GM12878 (cell line): ENCODE measurements around the gene SF1. TPM values are rescaled to one million over a fixed set of nuclear protein-coding genes. Genes with fewer than 3 reads are reported as not detected.

ENCODE experiments used
- CHD2 ChIP-seq: IDR thresholded peaks from 2 replicates; pipeline ENCODE4 v1.6.1; 2011; ENCODE audit warnings: low read depth, low read length, improper control_type of control experiment, borderline replicate concordance
- CREM ChIP-seq: IDR thresholded peaks from 2 replicates; pipeline ENCODE4 v1.6.1; 2014; ENCODE audit warnings: antibody characterized with exemption, low read depth
- CUX1 ChIP-seq: IDR thresholded peaks from 2 replicates; pipeline ENCODE4 v1.6.1; 2012; ENCODE audit warnings: improper control_type of control experiment, low read depth, low read length; ENCODE audit not compliant: insufficient replicate concordance
- HDGF ChIP-seq: fragments of 450-650 bp; IDR thresholded peaks from 2 replicates; pipeline ENCODE4 v1.6.1; 2016; ENCODE audit warnings: antibody characterized with exemption
- IKZF1 ChIP-seq: fragments of 450-650 bp; conservative IDR thresholded peaks from 2 replicates; pipeline ENCODE4 v1.6.1; 2017; ENCODE audit warnings: antibody characterized with exemption, mild to moderate bottlenecking
- KLF5 ChIP-seq: fragments of 450-650 bp; IDR thresholded peaks from 2 replicates; pipeline ENCODE4 v1.6.1; 2014; ENCODE audit warnings: mild to moderate bottlenecking; ENCODE audit not compliant: partially characterized antibody
- LARP7 ChIP-seq: fragments of 450-650 bp; IDR thresholded peaks from 2 replicates; pipeline ENCODE4 v1.6.1; 2017; ENCODE audit warnings: mild to moderate bottlenecking
- MTA3 ChIP-seq: IDR thresholded peaks from 2 replicates; pipeline ENCODE4 v1.6.1; 2012; ENCODE audit warnings: low read length, inconsistent platforms, borderline replicate concordance
- MXI1 ChIP-seq: fragments of 150-350 bp; IDR thresholded peaks from 2 replicates; pipeline ENCODE4 v1.6.1; 2011; ENCODE audit warnings: low read depth, mild to moderate bottlenecking, inconsistent platforms, low read length, improper control_type of control experiment
- MYC ChIP-seq: IDR thresholded peaks from 2 replicates; pipeline ENCODE4 v1.6.1; 2011; ENCODE audit warnings: mild to moderate bottlenecking, low read length, moderate library complexity, inconsistent platforms; ENCODE audit not compliant: insufficient read depth, insufficient replicate concordance, insufficient read length, severe bottlenecking
- PAX8 ChIP-seq: fragments of 450-650 bp; IDR thresholded peaks from 2 replicates; pipeline ENCODE4 v1.6.1; 2017; ENCODE audit warnings: mild to moderate bottlenecking, moderate library complexity
- PKNOX1 ChIP-seq: fragments of 450-650 bp; IDR thresholded peaks from 2 replicates; pipeline ENCODE4 v1.6.1; 2016; ENCODE audit warnings: mild to moderate bottlenecking
- PML ChIP-seq: IDR thresholded peaks from 2 replicates; pipeline ENCODE4 v1.6.1; 2012; ENCODE audit warnings: low read length, inconsistent platforms
- POLR2AphosphoS5 ChIP-seq: IDR thresholded peaks from 2 replicates; pipeline ENCODE4 v1.6.1; 2011; ENCODE audit warnings: mild to moderate bottlenecking, low read length, inconsistent platforms
- POU2F2 ChIP-seq: IDR thresholded peaks from 3 replicates; pipeline ENCODE4 v1.6.1; 2011; ENCODE audit warnings: low read depth, mild to moderate bottlenecking, low read length, borderline replicate concordance
- SIN3A ChIP-seq: IDR thresholded peaks from 2 replicates; pipeline ENCODE4 v1.6.1; 2012; ENCODE audit warnings: low read depth, low read length, improper control_type of control experiment
- SMARCA5 ChIP-seq: fragments of 450-650 bp; IDR thresholded peaks from 2 replicates; pipeline ENCODE4 v1.6.1; 2017; ENCODE audit warnings: mild to moderate bottlenecking
- SREBF2 ChIP-seq: IDR thresholded peaks from 2 replicates; pipeline ENCODE4 v1.6.1; 2012; ENCODE audit warnings: mild to moderate bottlenecking, low read length
- USF1 ChIP-seq: IDR thresholded peaks from 2 replicates; pipeline ENCODE4 v1.6.1; 2011; ENCODE audit warnings: borderline replicate concordance, low read depth, mild to moderate bottlenecking, moderate library complexity, mixed read lengths, low read length; ENCODE audit not compliant: insufficient read depth; ENCODE audit errors: extremely low read length
- YBX1 ChIP-seq: fragments of 450-650 bp; IDR thresholded peaks from 2 replicates; pipeline ENCODE4 v1.6.1; 2016; ENCODE audit warnings: antibody characterized with exemption
- ZBTB4 ChIP-seq: fragments of 450-650 bp; formaldehyde crosslinking; IDR thresholded peaks from 2 replicates; pipeline ENCODE4 v1.4.0; 2022; ENCODE audit warnings: mild to moderate bottlenecking, moderate library complexity
- polyA plus RNA-seq, 11 experiments: library from polyadenylated mRNA; depleted of rRNA in 4 of 11; unstranded in 6 of 11; stranded (reverse) in 5 of 11; fragments of >200 nt; fragmentation: Nextera tagmentation in 4 of 11; fragmentation: Illumina TruSeq in 1 of 11; extraction: Ambion mirVana in 4 of 11; extraction: Trizol in 1 of 11; gene quantifications; 1 replicate in 1 of 11; 2 replicates in 10 of 11; pipeline versions ENCODE4 v1.2.1 to v1.2.3, GENCODE V29; 2011 to 2016; ENCODE audit warnings: inconsistent platforms in 2 of 11, missing spikeins in 2 of 11, low read depth in 1 of 11
- total RNA-seq, 4 experiments: library from RNA; depleted of rRNA in 3 of 4; stranded (reverse); fragments of >200 nt in 3 of 4; fragmentation: Illumina TruSeq in 1 of 4; extraction: Trizol in 1 of 4; gene quantifications; 2 replicates each; pipeline versions ENCODE4 v1.2.1 to v1.2.3, GENCODE V29; 2013 to 2021

SF1 gene
- total and polyA plus RNA-seq, 10 of the 15 experiments (the other 5 are each of a cell fraction or from before 2014, with no cell fraction given): 13.6 to 337 (median 103) TPM

GRCh38 chr11:64802370-64803157, 24.2 kb upstream of the SF1 start (continued):
- TF ChIP-seq ZBTB4 (CRISPR knock-in tag): no peak
- peak; percentile 33 for TF ChIP-seq IKZF1
- no peak for TF ChIP-seq CHD2
- no peak for TF ChIP-seq SREBF2
- no peak for TF ChIP-seq HDGF
- no peak for TF ChIP-seq USF1
- TF ChIP-seq MTA3: no peak
- peak; percentile 31; the same call in 1 of the 2 replicates for TF ChIP-seq LARP7
- no peak for TF ChIP-seq MXI1
- TF ChIP-seq CREM: peak; percentile 42; the same call in 1 of the 2 replicates
- no peak for TF ChIP-seq CUX1
- no peak for TF ChIP-seq PML
- TF ChIP-seq MYC: peak; percentile 37
- TF ChIP-seq KLF5: no peak
- TF ChIP-seq PAX8: no peak
- no peak for TF ChIP-seq POLR2AphosphoS5
- TF ChIP-seq SIN3A: no peak
- no peak for TF ChIP-seq YBX1
- no peak for TF ChIP-seq PKNOX1
- no peak for TF ChIP-seq POU2F2
- peak; percentile 93 for TF ChIP-seq SMARCA5
